Osteocyte (in vitro differentiated cells): ENCODE results near the gene LAMA3. TPM values are rescaled to one million over a fixed set of nuclear protein-coding genes. Genes with fewer than 3 reads are reported as not detected.

Source experiments
- DNase-seq: peaks from one replicate; pipeline ENCODE4 v3.0.0; 2021; ENCODE audit warnings: mixed read lengths; ENCODE audit not compliant: unreplicated experiment; ENCODE audit errors: extremely low spot score
- H3K27ac Mint-ChIP-seq: one replicate; pipeline ENCODE4 v1.8.0; 2021; ENCODE audit warnings: mild to moderate bottlenecking, mixed read lengths; ENCODE audit not compliant: unreplicated experiment
- H3K27me3 Mint-ChIP-seq: one replicate; pipeline ENCODE4 v1.8.0; 2021; ENCODE audit warnings: mixed read lengths; ENCODE audit not compliant: unreplicated experiment
- H3K36me3 Mint-ChIP-seq: one replicate; pipeline ENCODE4 v1.8.0; 2021; ENCODE audit warnings: mixed read lengths; ENCODE audit not compliant: unreplicated experiment
- H3K4me1 Mint-ChIP-seq: one replicate; pipeline ENCODE4 v1.8.0; 2021; ENCODE audit warnings: mixed read lengths; ENCODE audit not compliant: unreplicated experiment
- H3K4me3 Mint-ChIP-seq: one replicate; pipeline ENCODE4 v1.8.0; 2021; ENCODE audit warnings: mild to moderate bottlenecking, moderate library complexity, mixed read lengths; ENCODE audit not compliant: unreplicated experiment
- H3K9me3 Mint-ChIP-seq: one replicate; pipeline ENCODE4 v1.8.0; 2021; ENCODE audit warnings: mixed read lengths; ENCODE audit not compliant: unreplicated experiment
- CTCF ChIP-seq: fragments of 200-600 bp; sonication (generic); IDR thresholded peaks from 2 replicates; pipeline ENCODE4 v1.5.0; 2021; ENCODE audit warnings: antibody characterized with exemption, mild to moderate bottlenecking, moderate library complexity
- total RNA-seq: library from RNA; stranded (reverse); gene quantifications from 2 replicates; pipeline ENCODE4 v1.2.1, GENCODE V29; 2021

The LAMA3 gene
- total RNA-seq, 1 donor from 2014 or later, result not detected

DNA sequence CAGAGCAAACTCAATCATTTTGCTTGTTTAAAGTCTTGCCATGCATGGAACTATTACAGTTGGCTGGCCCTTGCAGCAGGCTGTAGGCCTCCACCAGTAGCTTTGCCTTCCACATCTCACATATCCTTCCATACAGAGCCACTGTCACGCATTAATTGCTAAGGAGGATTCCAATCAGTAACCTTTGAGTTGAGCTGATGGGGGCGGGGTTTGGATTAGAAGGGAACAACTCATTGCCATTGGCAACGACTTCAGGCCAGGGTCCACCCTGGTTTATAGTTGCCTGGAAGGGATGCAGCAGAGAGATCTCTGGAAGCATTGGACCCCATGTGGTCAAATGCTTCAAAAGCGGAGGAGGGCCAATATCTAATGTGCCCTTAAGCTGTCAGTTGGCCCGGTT, 262.0 kb downstream of the LAMA3 start:
- no peak for DNase-seq
- no peak for TF ChIP-seq CTCF
- no peak overlapping the region for H3K27ac Mint-ChIP-seq
- H3K9me3 Mint-ChIP-seq, result no peaks in the 10 kb centered on the region
- peaks cover 7% of the 10 kb centered on the region for H3K27me3 Mint-ChIP-seq
- H3K36me3 Mint-ChIP-seq, result no peaks in the 10 kb centered on the region
- H3K4me3 Mint-ChIP-seq, result no peak overlapping the region
- no peaks in the 10 kb centered on the region for H3K4me1 Mint-ChIP-seq

GRCh38 chr18:23953984-23954383, 264.7 kb downstream of the LAMA3 start:
- Mint-ChIP-seq H3K27ac (no peak overlapping the region), H3K4me1 (no peaks in the 10 kb centered on the region), H3K9me3 (no peaks in the 10 kb centered on the region), H3K27me3 (peaks cover 7% of the 10 kb centered on the region), H3K4me3 (no peak overlapping the region), H3K36me3 (no peaks in the 10 kb centered on the region)
- DNase-seq, result no peak
- no peak for TF ChIP-seq CTCF

DNA sequence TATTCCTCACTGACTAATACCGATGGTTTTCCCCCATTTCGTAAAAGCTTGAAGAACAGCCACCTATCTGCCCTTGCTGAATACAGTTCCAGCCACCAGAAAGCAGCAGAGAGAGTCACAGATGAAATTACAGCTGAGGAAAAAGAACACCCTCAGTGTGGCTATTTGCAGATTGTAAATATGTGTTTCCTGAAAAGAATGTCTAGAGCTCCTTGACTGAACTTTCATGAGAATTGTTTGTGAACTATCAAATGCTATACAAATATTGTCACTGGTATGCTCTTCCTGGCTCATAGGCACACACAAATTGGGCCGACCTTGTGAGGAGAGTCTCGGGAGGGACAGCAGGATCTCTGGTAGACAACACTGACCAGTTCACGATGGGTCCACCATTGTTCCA, 267.2 kb downstream of the LAMA3 start:
- Mint-ChIP-seq H3K36me3 (no peaks in the 10 kb centered on the region), H3K27ac (no peak overlapping the region)

GRCh38 chr18:23958036-23958435, 268.8 kb downstream of the LAMA3 start:
- Mint-ChIP-seq H3K27me3 (peaks cover 19% of the 10 kb centered on the region), H3K4me1 (no peaks in the 10 kb centered on the region), H3K9me3 (no peaks in the 10 kb centered on the region), H3K4me3 (no peak overlapping the region), H3K36me3 (no peaks in the 10 kb centered on the region), H3K27ac (no peak overlapping the region)
- no peak for TF ChIP-seq CTCF
- peak; percentile 63 for DNase-seq

More for the DNA sequence above, 267.2 kb downstream of the LAMA3 start:
- Mint-ChIP-seq H3K9me3 (no peaks in the 10 kb centered on the region), H3K4me3 (no peak overlapping the region), H3K4me1 (no peaks in the 10 kb centered on the region), H3K27me3 (peaks cover 18% of the 10 kb centered on the region)
- no peak for DNase-seq
- TF ChIP-seq CTCF, result no peak

- H3K4me3 Mint-ChIP-seq, result no peak overlapping the region
Measured at GRCh38 chr18:23963443-23964165, 274.4 kb downstream of the LAMA3 start.

More at GRCh38 chr18:23963443-23964165, 274.4 kb downstream of the LAMA3 start:
- Mint-ChIP-seq H3K4me1 (no peaks in the 10 kb centered on the region), H3K27ac (no peak overlapping the region), H3K9me3 (no peaks in the 10 kb centered on the region), H3K27me3 (peaks cover 33% of the 10 kb centered on the region), H3K36me3 (no peaks in the 10 kb centered on the region)
- TF ChIP-seq CTCF, result no peak
- peak; percentile 15 for DNase-seq
